Measurements from ENCODE around the gene MCU.

- TF ChIP-seq, protein P1, sequence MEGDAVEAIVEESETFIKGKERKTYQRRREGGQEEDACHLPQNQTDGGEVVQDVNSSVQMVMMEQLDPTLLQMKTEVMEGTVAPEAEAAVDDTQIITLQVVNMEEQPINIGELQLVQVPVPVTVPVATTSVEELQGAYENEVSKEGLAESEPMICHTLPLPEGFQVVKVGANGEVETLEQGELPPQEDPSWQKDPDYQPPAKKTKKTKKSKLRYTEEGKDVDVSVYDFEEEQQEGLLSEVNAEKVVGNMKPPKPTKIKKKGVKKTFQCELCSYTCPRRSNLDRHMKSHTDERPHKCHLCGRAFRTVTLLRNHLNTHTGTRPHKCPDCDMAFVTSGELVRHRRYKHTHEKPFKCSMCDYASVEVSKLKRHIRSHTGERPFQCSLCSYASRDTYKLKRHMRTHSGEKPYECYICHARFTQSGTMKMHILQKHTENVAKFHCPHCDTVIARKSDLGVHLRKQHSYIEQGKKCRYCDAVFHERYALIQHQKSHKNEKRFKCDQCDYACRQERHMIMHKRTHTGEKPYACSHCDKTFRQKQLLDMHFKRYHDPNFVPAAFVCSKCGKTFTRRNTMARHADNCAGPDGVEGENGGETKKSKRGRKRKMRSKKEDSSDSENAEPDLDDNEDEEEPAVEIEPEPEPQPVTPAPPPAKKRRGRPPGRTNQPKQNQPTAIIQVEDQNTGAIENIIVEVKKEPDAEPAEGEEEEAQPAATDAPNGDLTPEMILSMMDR (IDR thresholded peaks at IDR 0.05; ENCODE audit: low read depth, low read length) = peak; percentile 43
- TF ChIP-seq, protein P2, sequence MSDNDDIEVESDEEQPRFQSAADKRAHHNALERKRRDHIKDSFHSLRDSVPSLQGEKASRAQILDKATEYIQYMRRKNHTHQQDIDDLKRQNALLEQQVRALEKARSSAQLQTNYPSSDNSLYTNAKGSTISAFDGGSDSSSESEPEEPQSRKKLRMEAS (IDR thresholded peaks at IDR 0.05; ENCODE audit: low read depth, low read length) = no peak
Observed at GRCh38 chr10:72875250-72876055, 183.5 kb downstream of the MCU start.
